Pancreas (tissue), 10 donors: ENCODE data around the gene ZNF445. TPM values are rescaled to one million over a fixed set of nuclear protein-coding genes. Genes with fewer than 3 reads are reported as not detected.

Experiments
- ATAC-seq, 4 donors: fragments of 200-7000 bp; cut with Tn5 transposase; one replicate each; pipeline versions ENCODE4 v1.8.0 to v1.9.1; 2020; ENCODE audit warnings: mild to moderate bottlenecking in 4 of 4, moderate library complexity in 4 of 4
- DNase-seq, 6 donors: peaks; one replicate each; pipeline ENCODE4 v3.0.0-alpha.2; 2020
- FAIRE-seq: peaks from 2 replicates; lab custom pipeline; 2012; peaks lifted over from hg19 to GRCh38; lab: Jason Lieb, UNC
- H3K27ac ChIP-seq, 4 donors: fragments of 200-600 bp; sonication (generic); 1 replicate in 3 of 4; 2 replicates in 1 of 4; pipeline versions ENCODE4 v1.5.0 to v1.8.0; 2020
- H3K27me3 ChIP-seq, 4 donors: fragments of 200-600 bp; one replicate each; pipeline ENCODE4 v1.8.0; 2021
- H3K36me3 ChIP-seq, 3 donors: fragments of 200-600 bp; sonication (generic) in 1 of 3; one replicate each; pipeline versions ENCODE4 v1.5.0 to v1.8.0; 2020 to 2021
- H3K4me1 ChIP-seq, 3 donors: fragments of 200-600 bp; one replicate each; pipeline ENCODE4 v1.8.0; 2021
- H3K4me3 ChIP-seq, 4 donors: fragments of 200-600 bp; sonication (generic) in 2 of 4; one replicate each; pipeline versions ENCODE4 v1.5.0 to v1.8.0; 2020 to 2021
- H3K9me3 ChIP-seq, 4 donors: fragments of 200-600 bp; one replicate each; pipeline ENCODE4 v1.8.0; 2021
- WGBS, 2 donors: extraction: QIAGEN DNeasy Blood & Tissue Kit; methylation state at CpG; one replicate each; pipeline ENCODE4 v1.1.7; 2013; 5-methylcytosine and 5-hydroxymethylcytosine counted together
- intact Hi-C, 3 donors: fragments of 100-400 bp; cut with DNase I; formaldehyde crosslinking; loops; one replicate each; pipeline versions ENCODE4 v1.11.1 to v1.14.2; 2022
- polyA plus RNA-seq, 2 donors: library from polyadenylated mRNA; stranded (reverse); fragments of 200-250 nt; gene quantifications; one replicate each; pipeline ENCODE4 v1.2.3, GENCODE V29; 2013
- total RNA-seq, 6 donors: library from RNA; stranded (reverse); fragmentation: NEBNext Ultra II Directional in 4 of 6; extraction: Animal tissue kit (Norgen Biotek cat#: 25700) in 4 of 6; gene quantifications; one replicate each; pipeline versions ENCODE4 v1.2.1 to v1.2.4, GENCODE V29; 2021 to 2023
- TF ChIP-seq, protein P1 (sequence below), 4 donors: fragments of 200-600 bp; sonication (generic) in 3 of 4; IDR thresholded peaks; one replicate each; pipeline versions ENCODE4 v1.5.0 to v1.8.0; 2021; ENCODE audit warnings: antibody characterized with exemption in 4 of 4
- donor health status: healthy with polysubstance abuse.
- donor health status: DM: no; HTN: no; CAD: no; lungs with moderate emphysema.
- donor health status: DM: no; HTN: no; CAD: no.
- donor health status: control.
- donor health status: control.
- donor health status: Bipolar disorder and iron deficiency.
- donor health status: DM: yes; HTN: yes; CAD: no.
- donor health status: DM: no; HTN: no; CAD: no.
- donor health status: DM: no; HTN: no; CAD: no.
- donor health status: DM: yes; HTN: yes; CAD: no.

Gene ZNF445
- total and polyA plus RNA-seq, 8 donors: 3.8 to 12.9 (median 7.5) TPM

GRCh38 chr3:44516230-44516629 lies 38.8 kb upstream of the ZNF445 start:
- FAIRE-seq (no peak), DNase-seq (no peak), ATAC-seq (no peak)
- Histone ChIP-seq H3K36me3 (no peaks in the 10 kb centered on the region), H3K4me3 (no peak overlapping the region), H3K9me3 (no peaks in the 10 kb centered on the region), H3K4me1 (peaks cover 0 to 3% (median 0%) of the 10 kb centered on the region in 3 donors), H3K27ac (no peak overlapping the region), H3K27me3 (no peaks in the 10 kb centered on the region)
- 79 to 90% methylated on average over 2 of the region's 3 CpGs for WGBS, 2 donors
- TF ChIP-seq, protein P1, sequence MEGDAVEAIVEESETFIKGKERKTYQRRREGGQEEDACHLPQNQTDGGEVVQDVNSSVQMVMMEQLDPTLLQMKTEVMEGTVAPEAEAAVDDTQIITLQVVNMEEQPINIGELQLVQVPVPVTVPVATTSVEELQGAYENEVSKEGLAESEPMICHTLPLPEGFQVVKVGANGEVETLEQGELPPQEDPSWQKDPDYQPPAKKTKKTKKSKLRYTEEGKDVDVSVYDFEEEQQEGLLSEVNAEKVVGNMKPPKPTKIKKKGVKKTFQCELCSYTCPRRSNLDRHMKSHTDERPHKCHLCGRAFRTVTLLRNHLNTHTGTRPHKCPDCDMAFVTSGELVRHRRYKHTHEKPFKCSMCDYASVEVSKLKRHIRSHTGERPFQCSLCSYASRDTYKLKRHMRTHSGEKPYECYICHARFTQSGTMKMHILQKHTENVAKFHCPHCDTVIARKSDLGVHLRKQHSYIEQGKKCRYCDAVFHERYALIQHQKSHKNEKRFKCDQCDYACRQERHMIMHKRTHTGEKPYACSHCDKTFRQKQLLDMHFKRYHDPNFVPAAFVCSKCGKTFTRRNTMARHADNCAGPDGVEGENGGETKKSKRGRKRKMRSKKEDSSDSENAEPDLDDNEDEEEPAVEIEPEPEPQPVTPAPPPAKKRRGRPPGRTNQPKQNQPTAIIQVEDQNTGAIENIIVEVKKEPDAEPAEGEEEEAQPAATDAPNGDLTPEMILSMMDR (IDR thresholded peaks at IDR 0.05): no peak
- intact Hi-C loops: no loop called here

DNA sequence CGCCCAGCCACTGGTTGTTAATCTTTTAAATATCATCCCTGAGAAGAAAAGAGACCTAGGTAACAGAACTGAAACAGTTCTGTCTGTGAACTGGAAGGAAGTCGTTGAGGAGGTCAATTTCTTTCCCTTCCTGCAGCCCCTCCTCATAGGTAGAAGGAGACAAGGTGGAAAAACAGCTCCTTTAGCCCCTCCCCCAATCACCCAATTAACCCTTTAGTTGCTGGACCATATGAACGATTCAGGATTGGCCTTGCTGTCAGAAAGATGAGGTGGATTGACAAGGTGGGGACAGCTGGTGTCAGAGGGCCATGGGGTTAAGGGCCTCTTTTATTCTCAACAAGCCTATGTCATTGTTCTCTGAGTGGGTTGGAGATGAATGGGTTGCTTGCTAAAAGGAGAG lies 36.0 kb upstream of the ZNF445 start:
- Histone ChIP-seq H3K27me3 (no peaks in the 10 kb centered on the region), H3K4me1 (peaks cover 7 to 18% (median 10%) of the 10 kb centered on the region in 3 donors), H3K36me3 (no peaks in the 10 kb centered on the region), H3K27ac (no peak overlapping the region), H3K9me3 (no peaks in the 10 kb centered on the region), H3K4me3 (no peak overlapping the region)
- TF ChIP-seq, protein P1 (IDR thresholded peaks at IDR 0.05): no peak
- no peak for ATAC-seq
- FAIRE-seq: no peak
- DNase-seq: no peak
- intact Hi-C loops: no loop called here
- 32 to 35% methylated on average over 3 of the region's 3 CpGs for WGBS, 2 donors

GRCh38 chr3:44511238-44511566 lies 33.7 kb upstream of the ZNF445 start:
- ATAC-seq: no peak
- FAIRE-seq: no peak

GRCh38 chr3:44510000-44510368 lies 32.5 kb upstream of the ZNF445 start:
- ATAC-seq (peak; percentile 44 to 68 (median 50)), FAIRE-seq (no peak), DNase-seq (peak in 2 of 6 donors; percentile 13 to 19)
- no peaks in the 10 kb centered on the region for H3K36me3 ChIP-seq
- H3K4me3 ChIP-seq: peak overlapping the region; percentile 57 to 88 (median 74)
- no peaks in the 10 kb centered on the region for H3K27me3 ChIP-seq
- intact Hi-C loops: no loop called here
- H3K9me3 ChIP-seq: no peaks in the 10 kb centered on the region
- WGBS, 2 donors: 0% methylated on average over 6 of the region's 6 CpGs
- TF ChIP-seq, protein P1 (IDR thresholded peaks at IDR 0.05): no peak
- peaks cover 8 to 22% (median 14%) of the 10 kb centered on the region in 3 donors for H3K4me1 ChIP-seq
- peak overlapping the region; percentile 65 to 88 (median 74) for H3K27ac ChIP-seq

More at GRCh38 chr3:44511238-44511566, 33.7 kb upstream of the ZNF445 start:
- no peak for DNase-seq
- H3K4me1 ChIP-seq: peaks cover 8 to 22% (median 14%) of the 10 kb centered on the region in 3 donors
- TF ChIP-seq, protein P1 (IDR thresholded peaks at IDR 0.05): no peak
- WGBS, 2 donors: 36 to 41% methylated on average over 4 of the region's 4 CpGs
- H3K27me3 ChIP-seq: no peaks in the 10 kb centered on the region
- peak overlapping the region; percentile 57 to 88 (median 74) for H3K4me3 ChIP-seq
- intact Hi-C loops: no loop called here
- H3K9me3 ChIP-seq: no peaks in the 10 kb centered on the region
- no peaks in the 10 kb centered on the region for H3K36me3 ChIP-seq
- H3K27ac ChIP-seq: peak overlapping the region; percentile 65 to 88 (median 74)

GRCh38 chr3:44509393-44509921 lies 32.0 kb upstream of the ZNF445 start:
- 33 to 54% methylated on average over 2 of the region's 2 CpGs for WGBS, 2 donors
- Histone ChIP-seq H3K36me3 (no peaks in the 10 kb centered on the region), H3K9me3 (no peaks in the 10 kb centered on the region), H3K4me3 (peak overlapping the region; percentile 57 to 88 (median 74)), H3K27ac (peak overlapping the region in 3 of 4 donors; percentile 65 to 88 (median 80)), H3K27me3 (no peaks in the 10 kb centered on the region), H3K4me1 (peaks cover 8 to 22% (median 14%) of the 10 kb centered on the region in 3 donors)
- no peak for FAIRE-seq
- intact Hi-C loops: no loop called here
- TF ChIP-seq, protein P1 (IDR thresholded peaks at IDR 0.05): no peak
- peak; percentile 20 to 42 (median 30) for ATAC-seq
- DNase-seq: no peak
